Calu3 (cell line): ENCODE results near the gene RPIA. TPM values are rescaled to one million over a fixed set of nuclear protein-coding genes. Genes with fewer than 3 reads are reported as not detected.
A peak's percentile ranks its signal among the peaks of the same experiment; 100 is the strongest.

Experiments
- BruUV-seq: library from RNA; stranded (reverse); fragments of 400-500 nt; replicated peaks from 2 replicates; lab custom pipeline; 2021; lab: Mats Ljungman, UMichigan
- CTCF ChIA-PET: fragments of 300-600 bp; sonication (Branson Sonifier 250); formaldehyde crosslinking; loops from one replicate; lab custom pipeline; 2022; ENCODE audit warnings: antibody characterized with exemption; lab: Charles Lee
- DNase-seq: peaks from one replicate; pipeline ENCODE4 v3.0.0; 2022
- H3K27ac Mint-ChIP-seq: one replicate; pipeline ENCODE4 v1.8.0; 2022; ENCODE audit warnings: mixed read lengths; ENCODE audit not compliant: unreplicated experiment
- H3K27me3 Mint-ChIP-seq: one replicate; pipeline ENCODE4 v1.8.0; 2022; ENCODE audit warnings: mixed read lengths; ENCODE audit not compliant: unreplicated experiment
- H3K36me3 Mint-ChIP-seq: one replicate; pipeline ENCODE4 v1.8.0; 2022; ENCODE audit warnings: mild to moderate bottlenecking, moderate library complexity, mixed read lengths; ENCODE audit not compliant: insufficient read depth, unreplicated experiment
- H3K4me1 Mint-ChIP-seq: one replicate; pipeline ENCODE4 v1.8.0; 2022; ENCODE audit warnings: mild to moderate bottlenecking, low read depth, mixed read lengths; ENCODE audit not compliant: unreplicated experiment
- H3K4me3 Mint-ChIP-seq: one replicate; pipeline ENCODE4 v1.8.0; 2022; ENCODE audit warnings: mild to moderate bottlenecking, low read depth, moderate library complexity, mixed read lengths; ENCODE audit not compliant: unreplicated experiment
- H3K9me3 Mint-ChIP-seq: one replicate; pipeline ENCODE4 v1.8.0; 2022; ENCODE audit warnings: low read depth, mixed read lengths; ENCODE audit not compliant: unreplicated experiment
- CTCF ChIP-seq: fragments of 200-600 bp; IDR thresholded peaks from one replicate; pipeline ENCODE4 v1.8.0; 2022; ENCODE audit warnings: antibody characterized with exemption; ENCODE audit not compliant: unreplicated experiment
- intact Hi-C: fragments of 100-400 bp; cut with micrococcal nuclease; formaldehyde crosslinking; loops from one replicate; pipeline ENCODE4 v1.10.0; 2022; ENCODE audit not compliant: unreplicated experiment
- total RNA-seq: library from RNA; stranded (reverse); gene quantifications from 2 replicates; pipeline ENCODE4 v1.2.3, GENCODE V29; 2022

The RPIA gene
- total RNA-seq, 1 experiment from 2014 or later, result 23.8 TPM

- no peaks in the 10 kb centered on the region for H3K27me3 Mint-ChIP-seq
- peaks cover 24% of the 10 kb centered on the region for H3K4me1 Mint-ChIP-seq
- no peaks in the 10 kb centered on the region for H3K9me3 Mint-ChIP-seq
- H3K4me3 Mint-ChIP-seq, result peak overlapping the region; percentile 46
- CTCF ChIA-PET, result interaction anchor here (0.8 to 1.1 kb wide), 2 partner anchors 11 to 59 kb away, joined by 3 to 5 read pairs; no protein-coding TSS in a partner anchor
- no TSS peak for BruUV-seq
- intact Hi-C loops, result no loop called here
- no peak for TF ChIP-seq CTCF
- H3K27ac Mint-ChIP-seq, result no peak overlapping the region
- no peaks in the 10 kb centered on the region for H3K36me3 Mint-ChIP-seq
- no peak for DNase-seq
Observed at GRCh38 chr2:88658881-88659537, 32.5 kb upstream of the RPIA start.

GRCh38 chr2:88659538-88659915 lies 31.9 kb upstream of the RPIA start:
- intact Hi-C loops, result no loop called here
- no TSS peak for BruUV-seq
- DNase-seq, result peak; percentile 14
- Mint-ChIP-seq H3K9me3 (no peaks in the 10 kb centered on the region), H3K4me1 (peaks cover 24% of the 10 kb centered on the region), H3K4me3 (peak overlapping the region; percentile 46), H3K27ac (no peak overlapping the region), H3K36me3 (no peaks in the 10 kb centered on the region), H3K27me3 (no peaks in the 10 kb centered on the region)
- CTCF ChIA-PET, result interaction anchor here (0.8 to 1.1 kb wide), 2 partner anchors 10 to 59 kb away, joined by 3 to 5 read pairs; no protein-coding TSS in a partner anchor
- no peak for TF ChIP-seq CTCF

- Mint-ChIP-seq H3K4me3 (no peak overlapping the region), H3K4me1 (peaks cover 24% of the 10 kb centered on the region), H3K27me3 (no peaks in the 10 kb centered on the region), H3K36me3 (no peaks in the 10 kb centered on the region), H3K9me3 (no peaks in the 10 kb centered on the region), H3K27ac (no peak overlapping the region)
- no peak for DNase-seq
- no TSS peak for BruUV-seq
- no peak for TF ChIP-seq CTCF
- intact Hi-C loops, result no loop called here
- CTCF ChIA-PET, result interaction anchor here (0.5 kb wide), 1 partner anchor 34 kb away, joined by 3 read pairs; no protein-coding TSS in a partner anchor
Observed at GRCh38 chr2:88660622-88661021, 30.9 kb upstream of the RPIA start.

GRCh38 chr2:88666576-88666975 lies 24.9 kb upstream of the RPIA start:
- no peaks in the 10 kb centered on the region for H3K9me3 Mint-ChIP-seq
- CTCF ChIA-PET, result no interaction called here
- no peak overlapping the region for H3K27ac Mint-ChIP-seq
- peaks cover 16% of the 10 kb centered on the region for H3K27me3 Mint-ChIP-seq
- TF ChIP-seq CTCF, result no peak
- no peak overlapping the region for H3K4me3 Mint-ChIP-seq
- intact Hi-C loops, result no loop called here
- no TSS peak for BruUV-seq
- peaks cover 12% of the 10 kb centered on the region for H3K4me1 Mint-ChIP-seq
- DNase-seq, result peak; percentile 11
- H3K36me3 Mint-ChIP-seq, result no peaks in the 10 kb centered on the region
